GM18951 (cell line): ENCODE results near the gene ITCH.

ENCODE experiments used
- POLR2A ChIP-seq: IDR thresholded peaks from 4 replicates; pipeline ENCODE4 v1.6.1; 2011; ENCODE audit warnings: mild to moderate bottlenecking; ENCODE audit not compliant: insufficient read length, insufficient read depth; ENCODE audit errors: extremely low read depth
- in situ Hi-C: fragments of 300-500 bp; cut with MboI; formaldehyde crosslinking; loops from one replicate; pipeline ENCODE4 v1.12.0; 2022; ENCODE audit warnings: low sequenced_read_pairs, mixed read lengths, inconsistent platforms; ENCODE audit not compliant: unreplicated experiment

ITCH gene

GRCh38 chr20:34515484-34516246, 152.6 kb downstream of the ITCH start:
- in situ Hi-C loops: loop anchor here (10.0 kb wide), 1 partner anchor 201 kb away; no protein-coding TSS in a partner anchor
- TF ChIP-seq POLR2A: peak; percentile 49

DNA sequence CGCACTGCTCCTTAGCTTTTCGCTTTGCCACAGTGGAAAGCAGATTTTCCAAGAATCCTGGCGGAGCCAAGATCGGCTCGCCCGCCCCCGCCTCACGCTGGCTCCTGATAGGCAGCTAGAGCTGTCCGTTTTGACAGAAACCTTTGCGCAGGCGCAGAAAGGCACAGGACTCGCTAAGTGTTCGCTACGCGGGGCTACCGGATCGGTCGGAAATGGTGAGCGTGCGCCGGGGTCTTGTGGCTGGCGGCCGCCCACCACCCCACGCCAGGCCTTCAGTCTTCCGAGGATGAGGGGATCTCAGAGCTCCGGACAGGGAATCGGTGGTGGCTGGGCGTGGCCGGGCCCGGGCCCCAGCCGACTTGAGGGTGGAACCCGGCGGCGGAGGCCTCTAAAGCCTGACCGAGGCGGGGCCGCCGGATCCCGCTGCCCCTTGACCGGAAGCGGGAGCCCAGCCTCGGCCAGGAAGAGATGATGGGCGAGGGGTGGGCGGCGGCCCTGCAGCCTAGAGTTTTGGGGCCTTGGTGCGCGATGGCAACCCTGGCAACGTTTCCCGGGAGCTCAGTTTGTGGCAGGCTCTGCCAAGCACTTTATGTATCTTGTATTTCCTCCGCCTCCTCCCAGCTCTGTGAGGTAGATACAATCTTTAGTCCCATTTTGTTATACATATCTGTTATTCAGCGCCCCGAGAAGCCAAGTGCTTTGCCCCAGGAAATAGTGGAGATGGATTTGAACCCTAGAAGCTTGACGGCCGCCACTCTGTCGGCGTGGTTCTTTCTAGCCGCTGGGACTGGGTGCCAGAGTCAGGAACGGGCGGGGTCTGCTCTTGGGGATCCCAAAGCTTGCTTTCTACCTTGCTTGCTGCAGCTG, 153.4 kb downstream of the ITCH start, which contains the start of gene DYNLRB1:
Gene DYNLRB1 (plus strand): TSS at position 176 of the 867 bp plus-strand sequence. CDS start 37 bp downstream, at position 213.
- TF ChIP-seq POLR2A: peak; percentile 78
- in situ Hi-C loops: loop anchor here (10.0 kb wide), 1 partner anchor 202 kb away; no protein-coding TSS in a partner anchor

GRCh38 chr20:34517114-34517505, 154.0 kb downstream of the ITCH start:
- in situ Hi-C loops: loop anchor here (10.0 kb wide), 1 partner anchor 202 kb away; no protein-coding TSS in a partner anchor
- TF ChIP-seq POLR2A: no peak

- in situ Hi-C loops: loop anchor here (10.0 kb wide), 1 partner anchor 204 kb away; no protein-coding TSS in a partner anchor
Observed at GRCh38 chr20:34518863-34519262, 155.8 kb downstream of the ITCH start.

- in situ Hi-C loops: loop anchor here (10.0 kb wide), 1 partner anchor 205 kb away; no protein-coding TSS in a partner anchor
Observed at GRCh38 chr20:34519841-34520240, 156.8 kb downstream of the ITCH start.

DNA sequence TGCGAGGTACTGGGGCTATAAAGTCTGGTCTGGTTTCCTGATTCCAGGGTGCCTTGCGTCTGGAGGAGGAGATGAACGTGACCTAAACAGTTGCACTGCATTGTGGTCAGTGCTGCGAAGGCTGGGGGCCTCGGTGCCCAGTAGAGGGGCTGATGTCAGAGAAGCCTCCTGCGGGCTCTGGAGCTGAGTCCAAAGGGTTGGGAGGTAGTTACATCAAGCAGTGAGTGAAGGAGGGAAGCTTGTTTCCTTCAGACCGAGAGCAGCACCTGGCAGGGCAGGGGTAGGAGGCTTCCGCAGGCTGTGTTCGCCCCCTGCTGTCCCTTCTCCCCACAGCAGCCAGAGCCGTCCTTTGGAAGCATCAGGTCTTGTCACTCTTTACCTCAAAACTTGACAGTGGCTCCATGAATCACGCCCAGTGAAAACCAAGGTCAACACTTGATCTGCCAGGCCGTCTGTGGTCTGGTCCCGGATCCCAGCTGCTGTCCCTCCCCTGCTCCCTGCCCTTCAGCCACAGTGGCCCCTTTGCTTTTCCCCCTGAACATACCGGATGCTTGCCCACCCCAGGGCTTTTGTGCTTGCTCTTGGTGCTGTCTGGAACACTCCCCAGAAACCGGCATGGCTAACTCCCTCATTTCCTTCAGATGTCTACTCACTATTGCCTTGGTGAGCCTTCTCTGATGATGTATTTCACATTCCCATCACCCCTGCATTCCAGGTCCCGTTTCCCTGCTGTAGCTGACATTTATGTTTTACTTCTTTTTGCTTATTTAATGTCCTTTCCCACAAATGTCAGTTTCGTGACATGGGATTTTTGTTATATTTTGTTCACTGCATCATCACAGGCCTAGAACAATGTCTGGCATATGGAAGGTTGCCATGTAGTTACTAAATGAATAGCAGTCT, 160.1 kb downstream of the ITCH start:
- in situ Hi-C loops: no loop called here
- no peak for TF ChIP-seq POLR2A

GRCh38 chr20:34524426-34524825, 161.4 kb downstream of the ITCH start:
- TF ChIP-seq POLR2A: no peak
- in situ Hi-C loops: no loop called here

DNA sequence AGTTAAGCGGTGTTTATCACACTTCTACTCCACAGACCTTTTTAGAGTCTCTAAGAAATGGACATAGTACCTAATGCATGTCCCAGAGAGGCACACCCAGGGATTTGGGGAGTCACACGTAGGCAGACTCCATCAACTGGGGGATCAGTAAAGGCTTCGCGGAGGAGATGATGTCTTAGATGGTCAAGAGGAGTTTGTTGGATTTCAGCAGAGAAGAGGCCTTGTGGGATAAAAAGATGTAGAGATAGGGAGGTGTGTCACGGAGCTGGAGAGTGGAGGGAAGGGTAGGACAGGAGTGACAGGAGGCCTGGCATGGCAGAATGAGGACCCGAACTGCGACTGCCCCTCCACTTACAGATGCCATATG, 162.3 kb downstream of the ITCH start:
- in situ Hi-C loops: no loop called here

DNA sequence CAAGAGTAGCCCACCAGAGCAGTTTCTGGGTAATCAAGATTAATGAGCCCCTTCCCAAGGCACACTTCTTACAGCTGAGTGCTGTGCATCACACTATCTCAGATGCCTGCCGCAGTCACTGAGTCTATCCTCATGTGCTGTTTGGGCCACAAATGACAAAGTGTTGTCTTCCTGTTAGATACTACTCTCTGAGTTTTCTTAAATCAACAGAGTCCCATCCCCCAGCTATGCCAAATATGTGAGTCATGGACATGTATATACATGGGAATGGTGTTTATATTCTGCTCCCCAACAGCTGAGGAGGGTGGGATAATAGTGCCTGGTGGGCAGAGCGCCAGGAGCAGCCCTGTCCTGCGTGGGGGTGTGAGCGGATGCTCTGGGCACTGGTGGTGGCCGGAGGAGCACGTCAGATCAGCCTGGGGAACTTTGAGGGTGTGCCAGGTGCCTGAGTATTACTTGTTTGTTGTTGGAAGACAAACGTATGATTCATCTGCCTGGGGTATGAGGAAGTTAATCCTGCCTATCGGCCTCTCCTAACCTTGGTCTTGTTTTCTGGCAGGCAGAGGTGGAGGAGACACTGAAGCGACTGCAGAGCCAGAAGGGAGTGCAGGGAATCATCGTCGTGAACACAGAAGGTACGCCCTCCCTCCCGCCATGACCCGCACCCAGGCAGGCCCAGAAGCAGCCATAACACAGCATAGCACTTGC, 162.8 kb downstream of the ITCH start:
- TF ChIP-seq POLR2A: no peak
- in situ Hi-C loops: no loop called here

More for the DNA sequence above, 162.3 kb downstream of the ITCH start:
- no peak for TF ChIP-seq POLR2A

DNA sequence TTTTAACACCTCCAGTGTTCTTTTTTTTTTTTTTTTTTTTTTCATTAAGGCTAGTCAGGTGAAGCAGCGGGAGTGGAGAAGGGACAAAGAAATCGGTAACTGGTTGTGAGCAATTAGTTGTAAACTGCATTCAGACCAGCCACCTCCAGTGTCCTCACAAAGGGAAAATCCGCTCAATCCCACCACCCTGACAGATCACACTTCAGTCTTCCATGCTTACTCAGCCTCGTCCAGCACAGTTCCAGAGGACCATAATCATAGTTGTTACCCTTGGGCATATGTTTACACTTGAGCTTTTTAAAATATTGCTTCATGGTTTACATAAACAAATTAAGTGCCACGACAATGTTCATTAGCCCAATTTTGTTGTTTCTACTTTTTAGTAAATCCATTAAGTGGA, 163.4 kb downstream of the ITCH start:
- in situ Hi-C loops: no loop called here
- no peak for TF ChIP-seq POLR2A

DNA sequence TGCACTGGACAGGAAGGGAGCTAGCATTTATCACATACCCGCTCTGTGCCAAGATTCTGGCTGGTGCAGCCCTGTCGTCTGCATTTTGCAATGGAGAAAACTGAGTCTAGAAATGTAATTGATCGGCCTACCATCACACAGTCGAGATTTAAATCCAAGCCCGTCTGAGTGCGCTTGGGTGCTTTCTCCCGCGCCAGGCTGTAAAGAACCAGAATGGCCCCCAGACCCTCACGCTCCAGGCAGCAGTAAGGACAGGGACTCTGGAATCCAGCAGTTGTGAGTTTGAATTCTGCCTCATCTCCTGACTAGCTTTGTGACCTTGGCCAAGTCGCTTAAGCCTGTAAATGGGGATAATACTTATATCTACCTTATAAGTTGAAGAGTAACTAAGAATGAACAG, 163.9 kb downstream of the ITCH start:
- in situ Hi-C loops: no loop called here
- TF ChIP-seq POLR2A: no peak

DNA sequence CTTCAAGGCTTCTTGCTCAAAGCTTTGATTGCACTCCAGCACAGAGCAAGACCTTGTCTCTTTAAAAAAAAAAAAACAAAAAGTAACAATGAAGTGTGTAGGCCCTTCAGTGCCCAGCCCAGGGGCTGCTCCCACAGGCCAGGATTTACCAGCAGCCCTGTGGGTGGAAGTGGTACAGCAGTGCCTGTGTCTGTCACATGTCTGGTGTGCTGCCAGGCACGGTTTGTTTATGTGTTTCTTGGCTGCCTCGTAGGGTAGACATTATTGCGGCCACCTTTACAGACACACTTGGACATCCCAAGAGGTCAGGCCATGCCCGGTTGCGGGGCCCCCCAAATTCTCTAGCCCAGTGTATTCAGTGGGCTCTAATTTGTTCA, 165.8 kb downstream of the ITCH start:
- TF ChIP-seq POLR2A: no peak
- in situ Hi-C loops: no loop called here
